MM.1S (cell line): ENCODE results near the gene SCGB3A1.

Experiments used
- DNase-seq: peaks from one replicate; pipeline ENCODE4 v3.0.0-alpha.2; 2015
- H2AFZ ChIP-seq: fragments of 300-600 bp; sonication (generic); 2 replicates; pipeline ENCODE4 v1.6.0; 2016; ENCODE audit warnings: antibody characterized with exemption, low read length
- H3F3A ChIP-seq: fragments of 300-600 bp; sonication (generic); 2 replicates; pipeline ENCODE4 v1.6.1; 2016; ENCODE audit warnings: mild to moderate bottlenecking, antibody characterized with exemption, low read length, moderate library complexity, mixed read lengths; ENCODE audit not compliant: insufficient read depth
- H3K27ac ChIP-seq: fragments of 300-600 bp; sonication (generic); 2 replicates; pipeline ENCODE4 v1.5.1; 2016; ENCODE audit warnings: mild to moderate bottlenecking, low read length
- H3K27me3 ChIP-seq: fragments of 300-600 bp; sonication (generic); replicated peaks from 2 replicates; pipeline ENCODE4 v1.6.0; 2016; ENCODE audit warnings: low read length; ENCODE audit not compliant: insufficient read depth
- H3K36me3 ChIP-seq: fragments of 300-600 bp; sonication (generic); replicated peaks from 2 replicates; pipeline ENCODE4 v1.6.1; 2016; ENCODE audit warnings: mild to moderate bottlenecking, low read length, mixed read lengths; ENCODE audit not compliant: insufficient read depth
- H3K4me1 ChIP-seq: fragments of 300-600 bp; sonication (generic); 2 replicates; pipeline ENCODE4 v1.6.1; 2016; ENCODE audit warnings: low read length, mixed read lengths
- H3K4me2 ChIP-seq: fragments of 300-600 bp; sonication (generic); 2 replicates; pipeline ENCODE4 v1.6.0; 2016; ENCODE audit warnings: low read depth, low read length
- H3K4me3 ChIP-seq: fragments of 300-600 bp; sonication (generic); 2 replicates; pipeline ENCODE4 v1.5.1; 2016; ENCODE audit warnings: low read length, mixed read lengths
- H3K79me2 ChIP-seq: fragments of 300-600 bp; sonication (generic); 2 replicates; pipeline ENCODE4 v1.6.1; 2016; ENCODE audit warnings: mixed run types, low read length, mixed read lengths
- H3K9ac ChIP-seq: fragments of 300-600 bp; sonication (generic); 2 replicates; pipeline ENCODE4 v1.6.1; 2016; ENCODE audit warnings: low read length, mixed read lengths
- H3K9me2 ChIP-seq: fragments of 300-600 bp; sonication (generic); replicated peaks from 2 replicates; pipeline ENCODE4 v1.6.1; 2016; ENCODE audit warnings: mild to moderate bottlenecking, low read length, mixed read lengths; ENCODE audit not compliant: insufficient read depth
- H3K9me3 ChIP-seq: fragments of 300-600 bp; sonication (generic); replicated peaks from 2 replicates; pipeline ENCODE4 v1.6.1; 2016; ENCODE audit warnings: mild to moderate bottlenecking, low read length, mixed read lengths; ENCODE audit not compliant: insufficient read depth
- H4K20me1 ChIP-seq: fragments of 300-600 bp; sonication (generic); 2 replicates; pipeline ENCODE4 v1.6.1; 2016; ENCODE audit warnings: mild to moderate bottlenecking, low read length, moderate library complexity, mixed read lengths; ENCODE audit not compliant: insufficient read depth
- CTCF ChIP-seq: fragments of 300-600 bp; sonication (generic); IDR thresholded peaks from 2 replicates; pipeline ENCODE4 v1.5.1; 2016; ENCODE audit warnings: antibody characterized with exemption, low read length, mixed read lengths
- EZH2 ChIP-seq: fragments of 300-600 bp; sonication (generic); optimal IDR thresholded peaks from 2 replicates; pipeline ENCODE3; 2017; ENCODE audit warnings: low read depth, mild to moderate bottlenecking, antibody characterized with exemption, low read length, mixed read lengths
- EZH2phosphoT487 ChIP-seq: fragments of 300-600 bp; sonication (generic); IDR thresholded peaks from 2 replicates; pipeline ENCODE4 v1.6.1; 2018; ENCODE audit warnings: antibody characterized with exemption, low read length

SCGB3A1 gene

DNA sequence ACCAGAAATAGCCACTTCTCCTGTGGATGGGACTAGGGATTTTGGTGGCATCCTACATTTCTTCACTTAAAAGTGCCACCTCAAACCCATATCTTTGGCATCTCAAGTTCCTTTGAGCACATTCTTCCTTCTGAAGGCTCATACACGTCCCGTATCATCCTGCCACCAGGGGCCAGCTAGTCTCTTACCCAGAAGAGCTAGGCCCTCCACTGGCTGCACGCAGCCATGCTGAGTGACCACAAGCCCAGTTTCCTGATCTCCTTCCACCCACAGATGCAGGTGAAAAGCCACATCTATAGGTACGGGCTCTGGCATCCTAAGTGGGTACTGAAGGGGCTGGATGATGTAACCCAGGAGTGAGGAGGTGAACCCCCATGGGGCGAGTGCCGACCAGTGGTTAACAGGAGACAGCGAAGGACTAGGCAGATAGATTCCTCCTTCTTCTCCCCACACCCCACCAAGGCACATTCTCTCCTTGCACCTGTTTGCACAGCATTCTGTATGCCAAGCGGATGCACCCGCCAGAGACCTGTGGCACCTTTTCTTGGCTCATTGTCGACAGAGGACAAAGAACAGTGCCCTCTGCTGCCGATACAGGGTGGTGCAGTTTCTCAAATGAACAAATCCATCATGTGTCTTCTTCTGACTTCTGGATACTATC, 14.4 kb upstream of the SCGB3A1 start:
- peak; percentile 69 for DNase-seq
- Histone ChIP-seq H3K79me2 (no peaks in the 10 kb centered on the region), H3K9me3 (no peaks in the 10 kb centered on the region), H3K9me2 (no peaks in the 10 kb centered on the region), H3K36me3 (no peaks in the 10 kb centered on the region), H3K27me3 (peaks cover 69% of the 10 kb centered on the region), H3K4me3 (no peak overlapping the region), H3K4me2 (no peak overlapping the region), H4K20me1 (no peaks in the 10 kb centered on the region), H3K9ac (no peak overlapping the region), H2AFZ (no peak overlapping the region), H3F3A (no peaks in the 10 kb centered on the region), H3K27ac (no peak overlapping the region), H3K4me1 (no peaks in the 10 kb centered on the region)
- TF ChIP-seq CTCF = peak; percentile 82
- no peak for TF ChIP-seq EZH2phosphoT487

- Histone ChIP-seq H3K27ac (no peak overlapping the region), H3K79me2 (no peaks in the 10 kb centered on the region), H3K36me3 (no peaks in the 10 kb centered on the region), H3K9me2 (no peaks in the 10 kb centered on the region), H3K27me3 (peaks cover 63% of the 10 kb centered on the region), H3F3A (no peaks in the 10 kb centered on the region), H2AFZ (no peak overlapping the region), H4K20me1 (no peaks in the 10 kb centered on the region), H3K4me3 (no peak overlapping the region), H3K9ac (no peak overlapping the region), H3K9me3 (no peaks in the 10 kb centered on the region), H3K4me1 (no peaks in the 10 kb centered on the region), H3K4me2 (no peak overlapping the region)
- TF ChIP-seq EZH2phosphoT487 = no peak
- TF ChIP-seq EZH2 = no peak
- no peak for TF ChIP-seq CTCF
- no peak for DNase-seq
Observed at GRCh38 chr5:180604271-180604670, 13.0 kb upstream of the SCGB3A1 start.

DNA sequence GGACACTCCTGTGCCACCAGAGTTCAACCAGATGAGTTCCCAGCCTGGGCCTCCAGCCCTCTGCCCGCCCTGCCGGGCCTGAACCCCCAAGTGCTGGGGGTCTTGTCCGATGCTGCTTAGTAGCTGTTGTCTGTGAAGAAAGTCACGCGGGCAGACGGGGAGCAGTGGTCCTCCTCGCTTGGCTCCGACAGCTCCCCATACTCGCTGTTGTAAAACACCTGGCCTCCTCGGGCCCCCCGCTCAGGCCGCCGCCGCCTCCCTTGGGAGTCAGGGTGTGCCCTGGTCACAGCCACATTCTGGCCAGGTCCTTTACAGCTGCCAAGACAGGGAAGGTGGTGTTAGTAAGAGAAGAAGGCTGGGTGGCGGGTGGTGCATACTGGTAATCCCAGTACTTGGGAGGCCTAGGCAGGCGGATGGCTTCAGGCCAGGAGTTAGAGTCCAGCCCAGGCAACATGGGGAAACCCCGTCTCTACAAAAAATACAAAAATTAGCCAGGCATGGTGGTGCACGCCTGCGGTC, 11.8 kb upstream of the SCGB3A1 start:
- Histone ChIP-seq H3K27ac (no peak overlapping the region), H3F3A (no peaks in the 10 kb centered on the region), H3K9ac (no peak overlapping the region), H3K9me3 (no peaks in the 10 kb centered on the region), H3K4me1 (no peaks in the 10 kb centered on the region), H3K27me3 (peaks cover 57% of the 10 kb centered on the region), H4K20me1 (no peaks in the 10 kb centered on the region), H3K36me3 (no peaks in the 10 kb centered on the region), H3K9me2 (no peaks in the 10 kb centered on the region), H3K79me2 (no peaks in the 10 kb centered on the region), H3K4me3 (no peak overlapping the region), H3K4me2 (no peak overlapping the region), H2AFZ (no peak overlapping the region)
- no peak for TF ChIP-seq EZH2phosphoT487
- TF ChIP-seq EZH2 = no peak
- no peak for TF ChIP-seq CTCF
- no peak for DNase-seq
